Measurements from ENCODE around the gene RFTN1. TPM values are rescaled to one million over a fixed set of nuclear protein-coding genes. Genes with fewer than 3 reads are reported as not detected.
A peak's percentile ranks its signal among the peaks of the same experiment; 100 is the strongest.

The RFTN1 gene
- total RNA-seq, 2 experiments from 2014 or later = 81.8 to 152 TPM

DNA sequence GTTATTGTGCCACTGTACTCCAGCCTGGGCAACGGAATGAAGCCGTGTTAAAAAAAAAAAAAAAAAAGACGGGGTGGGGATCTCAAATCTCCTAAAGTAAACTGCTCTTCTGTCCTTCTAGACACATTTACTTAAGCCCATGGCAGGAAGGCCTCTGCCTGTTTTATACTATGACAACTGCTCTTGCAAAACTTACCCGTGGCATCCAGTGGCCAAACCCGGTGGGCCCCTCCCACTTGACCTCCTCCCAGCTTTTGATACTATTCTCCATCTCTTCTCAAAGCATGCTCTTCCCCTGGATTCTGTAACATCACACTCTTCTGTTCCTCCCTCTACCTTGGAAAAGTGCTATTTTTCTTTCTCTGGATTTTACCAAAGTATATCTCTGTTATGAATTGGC lies 112.2 kb downstream of the RFTN1 start:
- no TSS peak for BruUV-seq (replicated peaks)
- H3K27ac ChIP-seq (ENCODE audit: low read depth, low read length, poor library complexity, severe bottlenecking) = no peak overlapping the region
- intact Hi-C loops (cut with micrococcal nuclease; ENCODE audit: unreplicated experiment) = no loop called here
- peaks cover 60% of the 10 kb centered on the region; the same call in 1 of the 2 replicates for H3K79me2 ChIP-seq (ENCODE audit: insufficient read depth, low read depth, low read length)
- ChIA-PET POLR2A (interaction anchor here (0.6 to 2.4 kb wide), 4 partner anchors 10 to 110 kb away, joined by 3 to 8 read pairs (median 6); no protein-coding TSS in a partner anchor), CTCF (ENCODE audit: unreplicated experiment) (no interaction called here)
- no peaks in the 10 kb centered on the region for H3K9me2 ChIP-seq (ENCODE audit: insufficient read depth, low read length)
- peaks cover 90% of the 10 kb centered on the region for H3K36me3 ChIP-seq (ENCODE audit: insufficient read depth, low read length)
- H3K9me3 ChIP-seq (ENCODE audit: low read length) = no peaks in the 10 kb centered on the region
- no peak for TF ChIP-seq EZH2phosphoT487 (IDR thresholded peaks at IDR 0.05; ENCODE audit: borderline replicate concordance, low read depth, low read length)
- TF ChIP-seq, protein P1, sequence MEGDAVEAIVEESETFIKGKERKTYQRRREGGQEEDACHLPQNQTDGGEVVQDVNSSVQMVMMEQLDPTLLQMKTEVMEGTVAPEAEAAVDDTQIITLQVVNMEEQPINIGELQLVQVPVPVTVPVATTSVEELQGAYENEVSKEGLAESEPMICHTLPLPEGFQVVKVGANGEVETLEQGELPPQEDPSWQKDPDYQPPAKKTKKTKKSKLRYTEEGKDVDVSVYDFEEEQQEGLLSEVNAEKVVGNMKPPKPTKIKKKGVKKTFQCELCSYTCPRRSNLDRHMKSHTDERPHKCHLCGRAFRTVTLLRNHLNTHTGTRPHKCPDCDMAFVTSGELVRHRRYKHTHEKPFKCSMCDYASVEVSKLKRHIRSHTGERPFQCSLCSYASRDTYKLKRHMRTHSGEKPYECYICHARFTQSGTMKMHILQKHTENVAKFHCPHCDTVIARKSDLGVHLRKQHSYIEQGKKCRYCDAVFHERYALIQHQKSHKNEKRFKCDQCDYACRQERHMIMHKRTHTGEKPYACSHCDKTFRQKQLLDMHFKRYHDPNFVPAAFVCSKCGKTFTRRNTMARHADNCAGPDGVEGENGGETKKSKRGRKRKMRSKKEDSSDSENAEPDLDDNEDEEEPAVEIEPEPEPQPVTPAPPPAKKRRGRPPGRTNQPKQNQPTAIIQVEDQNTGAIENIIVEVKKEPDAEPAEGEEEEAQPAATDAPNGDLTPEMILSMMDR (conservative IDR thresholded peaks at IDR 0.05; ENCODE audit: low read length) = no peak
- no peak overlapping the region for H3K4me2 ChIP-seq (ENCODE audit: low read length)
- peaks cover 35% of the 10 kb centered on the region for H3K4me1 ChIP-seq (ENCODE audit: insufficient read depth, low read length, poor library complexity, severe bottlenecking)
- DNase-seq (ENCODE audit: low spot score) = no peak
- H2AFZ ChIP-seq (ENCODE audit: low read length) = no peak overlapping the region
- H4K20me1 ChIP-seq (ENCODE audit: insufficient read depth, low read length) = no peaks in the 10 kb centered on the region
- H3K4me3 ChIP-seq (ENCODE audit: low read depth, low read length, poor library complexity, severe bottlenecking) = no peak overlapping the region

DNA sequence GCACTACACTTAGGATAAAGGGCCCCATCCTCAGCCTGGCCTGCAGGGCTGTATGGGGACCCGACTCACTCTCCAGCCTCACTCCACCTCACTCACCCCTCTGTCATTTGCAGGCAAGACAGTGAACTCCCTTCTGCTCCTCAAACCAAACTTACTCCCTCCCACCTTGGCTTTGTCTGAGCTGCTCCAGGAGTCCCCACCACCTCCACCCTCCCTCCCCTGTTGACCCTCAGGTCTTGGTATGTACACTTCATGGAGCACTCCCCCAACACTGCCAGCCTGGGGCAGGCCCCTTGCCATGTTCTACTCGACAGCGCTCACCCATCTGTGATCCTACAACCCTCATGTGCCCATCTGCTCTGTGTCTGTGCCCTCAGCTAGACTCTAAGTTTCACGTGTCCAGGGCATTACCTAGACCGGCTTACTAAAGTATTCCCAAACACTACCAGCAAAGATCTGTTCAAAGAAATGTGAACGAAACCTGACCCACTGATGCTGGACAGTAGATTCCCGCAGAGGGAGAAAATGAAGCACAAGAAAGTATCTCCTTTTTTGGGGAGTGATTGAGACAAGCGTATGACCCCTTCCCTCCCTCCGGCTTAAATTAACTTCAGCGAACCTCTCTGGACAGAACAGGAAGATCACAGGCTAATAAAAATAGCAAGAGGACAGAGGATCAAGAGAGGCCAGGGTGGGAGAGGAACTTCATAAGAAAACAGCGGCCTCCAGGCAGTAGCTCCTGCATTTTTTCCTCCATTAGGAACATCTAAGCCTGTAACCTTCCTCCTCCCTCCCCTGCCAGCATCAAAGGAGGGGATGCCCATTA lies 113.2 kb downstream of the RFTN1 start:
- H3K4me2 ChIP-seq (ENCODE audit: low read length) = no peak overlapping the region
- peak overlapping the region; percentile 31 for H3K27ac ChIP-seq (ENCODE audit: low read depth, low read length, poor library complexity, severe bottlenecking)
- BruUV-seq (replicated peaks) = no TSS peak

More for the DNA sequence above, 113.2 kb downstream of the RFTN1 start:
- H3K4me1 ChIP-seq (ENCODE audit: insufficient read depth, low read length, poor library complexity, severe bottlenecking) = peaks cover 27% of the 10 kb centered on the region
- no peaks in the 10 kb centered on the region for H3K9me2 ChIP-seq (ENCODE audit: insufficient read depth, low read length)
- H3K36me3 ChIP-seq (ENCODE audit: insufficient read depth, low read length) = peaks cover 88% of the 10 kb centered on the region
- H3K9me3 ChIP-seq (ENCODE audit: low read length) = no peaks in the 10 kb centered on the region
- no peak for DNase-seq (ENCODE audit: low spot score)
- TF ChIP-seq EZH2phosphoT487 (IDR thresholded peaks at IDR 0.05; ENCODE audit: borderline replicate concordance, low read depth, low read length) = no peak
- TF ChIP-seq, protein P1 (conservative IDR thresholded peaks at IDR 0.05; ENCODE audit: low read length) = no peak
- H3K79me2 ChIP-seq (ENCODE audit: insufficient read depth, low read depth, low read length) = peaks cover 67% of the 10 kb centered on the region; the same call in 1 of the 2 replicates
- ChIA-PET CTCF (ENCODE audit: unreplicated experiment) (no interaction called here), POLR2A (interaction anchor here (0.6 to 2.4 kb wide), 5 partner anchors 9 to 109 kb away, joined by 3 to 8 read pairs (median 5); no protein-coding TSS in a partner anchor)
- no peak overlapping the region for H3K4me3 ChIP-seq (ENCODE audit: low read depth, low read length, poor library complexity, severe bottlenecking)
- no peak overlapping the region for H2AFZ ChIP-seq (ENCODE audit: low read length)
- H4K20me1 ChIP-seq (ENCODE audit: insufficient read depth, low read length) = no peaks in the 10 kb centered on the region
- intact Hi-C loops (cut with micrococcal nuclease; ENCODE audit: unreplicated experiment) = no loop called here

Measured in OCI-LY7 (cell line).